DOHH2 (cell line): ENCODE data around the gene KIF18B.

Experiments
- EZH2phosphoT487 ChIP-seq: fragments of 200-600 bp; sonication (generic); IDR thresholded peaks from 2 replicates; pipeline ENCODE4 v1.6.1; 2017; ENCODE audit warnings: borderline replicate concordance, mild to moderate bottlenecking, antibody characterized with exemption, low read length, moderate library complexity, mixed read lengths
- TF ChIP-seq, protein P1 (sequence below): fragments of 200-600 bp; sonication (generic); IDR thresholded peaks from one replicate; pipeline ENCODE4 v1.5.1; 2014; ENCODE audit warnings: antibody characterized with exemption, mild to moderate bottlenecking, low read depth, low read length; ENCODE audit not compliant: poor library complexity, severe bottlenecking

DNA sequence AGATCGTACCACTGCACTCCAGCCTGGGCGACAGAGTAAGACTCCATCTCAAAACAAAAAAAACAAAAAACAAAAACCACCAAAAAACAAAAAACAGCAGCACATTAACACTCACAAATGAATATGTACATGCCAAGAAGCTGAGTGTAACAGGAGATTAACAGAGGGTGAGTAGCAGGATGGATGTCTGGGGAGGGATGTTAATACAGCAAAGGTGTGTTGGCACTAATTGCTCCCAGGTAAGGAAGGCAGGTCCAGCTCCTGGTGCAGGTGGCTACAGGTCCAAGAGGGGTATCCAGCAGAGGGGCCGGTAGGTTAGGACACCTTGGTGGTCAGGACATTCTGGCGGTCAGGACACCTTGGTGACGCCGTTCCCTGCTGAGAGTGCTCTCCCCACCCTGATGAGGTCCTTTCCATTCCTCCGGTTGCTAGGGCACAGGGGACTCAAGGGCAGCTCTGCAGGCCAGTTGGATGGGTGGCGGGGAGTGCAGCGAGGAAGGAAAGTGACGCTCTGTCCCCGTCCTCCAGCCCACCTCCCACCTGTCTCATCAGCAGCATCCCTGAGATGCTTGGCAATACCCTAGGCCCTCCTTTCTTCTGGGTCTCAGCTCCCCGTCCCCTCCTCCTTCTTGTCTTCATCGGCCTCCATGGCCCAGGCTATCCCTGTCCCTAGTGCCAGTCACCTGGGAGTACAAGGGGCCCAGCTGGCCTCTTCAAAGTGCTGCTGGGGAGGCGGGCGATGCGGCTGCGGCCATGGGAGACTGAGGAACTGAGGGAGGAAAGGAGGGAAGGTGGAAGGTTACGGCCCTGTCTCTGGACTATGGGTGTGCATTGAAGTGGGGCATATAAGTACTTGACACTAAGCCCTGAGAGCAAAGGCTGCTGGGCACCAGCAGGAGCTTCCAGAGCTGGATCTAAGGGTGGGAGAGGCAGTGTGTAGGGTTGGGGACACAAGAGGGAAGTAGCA is 21.6 kb downstream of the KIF18B start:
- TF ChIP-seq, protein P1, sequence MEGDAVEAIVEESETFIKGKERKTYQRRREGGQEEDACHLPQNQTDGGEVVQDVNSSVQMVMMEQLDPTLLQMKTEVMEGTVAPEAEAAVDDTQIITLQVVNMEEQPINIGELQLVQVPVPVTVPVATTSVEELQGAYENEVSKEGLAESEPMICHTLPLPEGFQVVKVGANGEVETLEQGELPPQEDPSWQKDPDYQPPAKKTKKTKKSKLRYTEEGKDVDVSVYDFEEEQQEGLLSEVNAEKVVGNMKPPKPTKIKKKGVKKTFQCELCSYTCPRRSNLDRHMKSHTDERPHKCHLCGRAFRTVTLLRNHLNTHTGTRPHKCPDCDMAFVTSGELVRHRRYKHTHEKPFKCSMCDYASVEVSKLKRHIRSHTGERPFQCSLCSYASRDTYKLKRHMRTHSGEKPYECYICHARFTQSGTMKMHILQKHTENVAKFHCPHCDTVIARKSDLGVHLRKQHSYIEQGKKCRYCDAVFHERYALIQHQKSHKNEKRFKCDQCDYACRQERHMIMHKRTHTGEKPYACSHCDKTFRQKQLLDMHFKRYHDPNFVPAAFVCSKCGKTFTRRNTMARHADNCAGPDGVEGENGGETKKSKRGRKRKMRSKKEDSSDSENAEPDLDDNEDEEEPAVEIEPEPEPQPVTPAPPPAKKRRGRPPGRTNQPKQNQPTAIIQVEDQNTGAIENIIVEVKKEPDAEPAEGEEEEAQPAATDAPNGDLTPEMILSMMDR: no peak
- no peak for TF ChIP-seq EZH2phosphoT487
